SK-N-SH treated with all-trans-retinoic acid at 6 μM for 48 hours (cell line): ENCODE data around the gene DPEP2.

Experiments used
- ATAC-seq: fragments of 200-7000 bp; cut with Tn5 transposase; 3 replicates; pipeline ENCODE4 v1.9.1; 2020; ENCODE audit warnings: mild to moderate bottlenecking, moderate library complexity
- ARNTL ChIP-seq: fragments of 450-650 bp; formaldehyde crosslinking; IDR thresholded peaks from 2 replicates; pipeline ENCODE4 v1.5.0; 2020; ENCODE audit warnings: low read depth, mild to moderate bottlenecking, moderate library complexity, borderline replicate concordance
- BACH2 ChIP-seq: fragments of 250-450 bp; sonication (Bioruptor Pico); IDR thresholded peaks from 2 replicates; pipeline ENCODE4 v1.9.0; 2021; ENCODE audit warnings: mild to moderate bottlenecking, borderline replicate concordance
- CSDC2 ChIP-seq: fragments of 250-450 bp; sonication (Bioruptor Pico); IDR thresholded peaks from 2 replicates; pipeline ENCODE4 v1.5.0; 2020; ENCODE audit warnings: mild to moderate bottlenecking, moderate library complexity
- ESRRG ChIP-seq: fragments of 250-450 bp; sonication (Bioruptor Pico); IDR thresholded peaks from 2 replicates; pipeline ENCODE4 v1.6.1; 2021; ENCODE audit warnings: mild to moderate bottlenecking
- GLIS3 ChIP-seq: fragments of 250-450 bp; sonication (Bioruptor Pico); IDR thresholded peaks from 2 replicates; pipeline ENCODE4 v1.5.0; 2020; ENCODE audit warnings: mild to moderate bottlenecking, moderate library complexity
- ISL1 ChIP-seq: fragments of 250-450 bp; sonication (Bioruptor Pico); IDR thresholded peaks from 2 replicates; pipeline ENCODE4 v2.1.2; 2022; ENCODE audit warnings: mild to moderate bottlenecking, moderate library complexity
- OSR1 ChIP-seq: fragments of 250-450 bp; sonication (Bioruptor Pico); IDR thresholded peaks from 2 replicates; pipeline ENCODE4 v1.8.0; 2022; ENCODE audit warnings: moderate library complexity, mild to moderate bottlenecking, inconsistent platforms
- PPARA ChIP-seq: fragments of 250-450 bp; sonication (Bioruptor Pico); IDR thresholded peaks from 2 replicates; pipeline ENCODE4 v1.5.0; 2020; ENCODE audit warnings: mild to moderate bottlenecking, borderline replicate concordance
- RARB ChIP-seq: fragments of 250-450 bp; sonication (Bioruptor Pico); IDR thresholded peaks from 2 replicates; pipeline ENCODE4 v1.8.0; 2021; ENCODE audit warnings: mild to moderate bottlenecking, moderate library complexity
- SNAI2 ChIP-seq: fragments of 250-450 bp; sonication (Bioruptor Pico); IDR thresholded peaks from 2 replicates; pipeline ENCODE4 v1.5.0; 2020; ENCODE audit warnings: mild to moderate bottlenecking, moderate library complexity
- TCF4 ChIP-seq: fragments of 250-450 bp; sonication (Bioruptor Pico); IDR thresholded peaks from 2 replicates; pipeline ENCODE4 v1.8.0; 2021; ENCODE audit warnings: mild to moderate bottlenecking, moderate library complexity, borderline replicate concordance
- TOX ChIP-seq: fragments of 250-450 bp; sonication (Bioruptor Pico); IDR thresholded peaks from 2 replicates; pipeline ENCODE4 v1.8.0; 2021; ENCODE audit warnings: mild to moderate bottlenecking, moderate library complexity, borderline replicate concordance
- ZC3H10 ChIP-seq: fragments of 250-450 bp; sonication (Bioruptor Pico); IDR thresholded peaks from 2 replicates; pipeline ENCODE4 v1.5.1; 2021; ENCODE audit warnings: mild to moderate bottlenecking, moderate library complexity
- ZFP30 ChIP-seq: fragments of 450-650 bp; formaldehyde crosslinking; IDR thresholded peaks from 2 replicates; pipeline ENCODE4 v1.5.0; 2022; ENCODE audit warnings: mild to moderate bottlenecking, moderate library complexity
- ZNF565 ChIP-seq: fragments of 450-650 bp; formaldehyde crosslinking; conservative IDR thresholded peaks from 2 replicates; pipeline ENCODE4 v1.5.0; 2020; ENCODE audit warnings: low read depth, mild to moderate bottlenecking, moderate library complexity
- ZNF8 ChIP-seq: fragments of 450-650 bp; formaldehyde crosslinking; IDR thresholded peaks from 2 replicates; pipeline ENCODE4 v1.5.0; 2020; ENCODE audit warnings: mild to moderate bottlenecking, moderate library complexity
- TF ChIP-seq, protein P1 (sequence below): fragments of 250-450 bp; sonication (Bioruptor Pico); IDR thresholded peaks from 2 replicates; pipeline ENCODE4 v1.5.1; 2021; ENCODE audit warnings: mild to moderate bottlenecking, moderate library complexity
- TF ChIP-seq, protein P2 (sequence below): fragments of 250-450 bp; sonication (Bioruptor Pico); IDR thresholded peaks from 2 replicates; pipeline ENCODE4 v1.8.0; 2020; ENCODE audit warnings: mild to moderate bottlenecking, moderate library complexity, borderline replicate concordance
- TF ChIP-seq, protein P3 (sequence below): fragments of 250-450 bp; sonication (Bioruptor Pico); IDR thresholded peaks from 2 replicates; pipeline ENCODE4 v1.5.1; 2020; ENCODE audit warnings: low read depth, mild to moderate bottlenecking, moderate library complexity
- TF ChIP-seq, protein P4 (sequence below): fragments of 250-450 bp; sonication (Bioruptor Pico); IDR thresholded peaks from 2 replicates; pipeline ENCODE4 v1.5.0; 2020; ENCODE audit warnings: mild to moderate bottlenecking, moderate library complexity
- TF ChIP-seq, protein P5 (sequence below): fragments of 250-450 bp; sonication (Bioruptor Pico); IDR thresholded peaks from 2 replicates; pipeline ENCODE4 v1.8.0; 2021; ENCODE audit warnings: low read depth, mild to moderate bottlenecking, moderate library complexity, borderline replicate concordance

DPEP2 gene

DNA sequence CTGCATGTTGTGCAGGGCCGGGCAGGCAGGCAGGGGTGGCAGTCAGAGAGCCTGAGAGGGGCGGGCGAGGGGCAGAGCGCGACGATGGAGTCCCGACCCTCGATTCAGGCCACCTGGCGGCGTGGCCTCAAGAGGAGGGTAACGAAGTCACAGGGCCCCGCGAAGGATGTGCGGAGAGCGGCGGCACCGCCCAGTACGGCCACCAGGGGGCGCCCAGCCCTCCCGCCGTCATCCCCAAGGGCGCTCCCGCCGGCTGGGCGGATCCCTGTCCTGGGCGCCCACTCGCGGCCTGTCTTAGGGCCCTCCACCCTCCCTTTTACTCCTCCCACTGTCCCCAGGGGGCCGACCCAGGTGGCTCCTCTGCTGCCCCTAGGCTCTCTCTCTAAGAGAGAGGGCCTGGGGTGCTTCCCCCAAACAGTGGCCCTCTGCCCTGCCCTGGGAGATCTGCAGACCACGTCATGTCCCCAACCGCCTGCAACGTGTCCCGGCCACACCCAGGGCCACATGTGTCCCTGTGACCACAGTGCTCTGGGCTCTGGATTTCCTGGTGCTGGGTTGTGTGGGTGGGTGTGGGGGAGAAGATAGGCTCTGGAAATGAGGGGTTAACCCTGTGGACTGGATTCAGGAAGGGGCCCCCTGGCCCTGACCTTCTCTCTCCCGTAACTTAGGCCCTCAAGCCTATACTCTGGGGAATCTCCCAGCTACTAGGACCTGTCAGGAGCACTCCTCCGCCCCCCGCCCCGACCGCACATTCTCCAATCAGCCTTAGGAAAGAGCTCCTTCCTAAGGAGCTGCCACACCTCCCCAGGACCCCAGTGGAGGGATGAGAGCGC, 5.9 kb downstream of the DPEP2 start:
- ATAC-seq = peak; percentile 99

DNA sequence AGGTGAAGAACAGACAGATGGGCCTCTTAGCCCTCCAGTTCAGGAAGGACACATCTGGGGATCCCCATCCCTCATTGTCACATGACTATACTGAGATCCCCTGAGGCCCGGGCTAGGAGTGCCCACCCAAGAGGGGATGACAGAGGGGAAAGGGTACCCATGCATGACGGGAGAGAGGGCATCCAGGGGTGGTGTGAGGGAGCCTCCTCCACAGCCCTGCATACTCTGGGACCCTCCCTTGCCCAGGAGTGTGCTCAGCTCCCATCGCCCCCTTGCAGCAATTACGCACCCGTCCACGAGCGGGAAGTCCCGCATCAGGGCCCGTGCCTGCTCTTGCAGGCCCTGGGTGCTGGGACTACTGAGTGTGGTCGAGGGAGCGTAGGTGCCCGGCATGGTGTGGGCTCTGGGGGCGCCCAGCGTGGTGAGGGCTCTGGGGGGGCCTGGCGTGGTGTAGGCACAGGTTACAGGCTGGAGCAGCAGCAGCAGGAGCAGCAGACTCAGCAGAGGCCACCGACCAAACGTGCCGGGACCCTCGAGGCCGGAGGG, 6.5 kb downstream of the DPEP2 start:
- ATAC-seq = peak; percentile 5; the same call in 2 of the 3 replicates
- TF ChIP-seq, protein P1, sequence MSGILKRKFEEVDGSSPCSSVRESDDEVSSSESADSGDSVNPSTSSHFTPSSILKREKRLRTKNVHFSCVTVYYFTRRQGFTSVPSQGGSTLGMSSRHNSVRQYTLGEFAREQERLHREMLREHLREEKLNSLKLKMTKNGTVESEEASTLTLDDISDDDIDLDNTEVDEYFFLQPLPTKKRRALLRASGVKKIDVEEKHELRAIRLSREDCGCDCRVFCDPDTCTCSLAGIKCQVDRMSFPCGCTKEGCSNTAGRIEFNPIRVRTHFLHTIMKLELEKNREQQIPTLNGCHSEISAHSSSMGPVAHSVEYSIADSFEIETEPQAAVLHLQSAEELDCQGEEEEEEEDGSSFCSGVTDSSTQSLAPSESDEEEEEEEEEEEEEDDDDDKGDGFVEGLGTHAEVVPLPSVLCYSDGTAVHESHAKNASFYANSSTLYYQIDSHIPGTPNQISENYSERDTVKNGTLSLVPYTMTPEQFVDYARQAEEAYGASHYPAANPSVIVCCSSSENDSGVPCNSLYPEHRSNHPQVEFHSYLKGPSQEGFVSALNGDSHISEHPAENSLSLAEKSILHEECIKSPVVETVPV = no peak
- TF ChIP-seq SNAI2 (CRISPR knock-in tag) (no peak), GLIS3 (CRISPR knock-in tag) (no peak), ZFP30 (CRISPR knock-in tag) (no peak), CSDC2 (no peak), TOX (no peak), OSR1 (CRISPR knock-in tag) (no peak), ZC3H10 (CRISPR knock-in tag) (no peak), TCF4 (CRISPR knock-in tag) (no peak), ISL1 (CRISPR knock-in tag) (no peak), RARB (CRISPR knock-in tag) (no peak)
- TF ChIP-seq, protein P2, sequence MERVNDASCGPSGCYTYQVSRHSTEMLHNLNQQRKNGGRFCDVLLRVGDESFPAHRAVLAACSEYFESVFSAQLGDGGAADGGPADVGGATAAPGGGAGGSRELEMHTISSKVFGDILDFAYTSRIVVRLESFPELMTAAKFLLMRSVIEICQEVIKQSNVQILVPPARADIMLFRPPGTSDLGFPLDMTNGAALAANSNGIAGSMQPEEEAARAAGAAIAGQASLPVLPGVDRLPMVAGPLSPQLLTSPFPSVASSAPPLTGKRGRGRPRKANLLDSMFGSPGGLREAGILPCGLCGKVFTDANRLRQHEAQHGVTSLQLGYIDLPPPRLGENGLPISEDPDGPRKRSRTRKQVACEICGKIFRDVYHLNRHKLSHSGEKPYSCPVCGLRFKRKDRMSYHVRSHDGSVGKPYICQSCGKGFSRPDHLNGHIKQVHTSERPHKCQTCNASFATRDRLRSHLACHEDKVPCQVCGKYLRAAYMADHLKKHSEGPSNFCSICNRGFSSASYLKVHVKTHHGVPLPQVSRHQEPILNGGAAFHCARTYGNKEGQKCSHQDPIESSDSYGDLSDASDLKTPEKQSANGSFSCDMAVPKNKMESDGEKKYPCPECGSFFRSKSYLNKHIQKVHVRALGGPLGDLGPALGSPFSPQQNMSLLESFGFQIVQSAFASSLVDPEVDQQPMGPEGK (CRISPR knock-in tag) = no peak
- TF ChIP-seq, protein P3, sequence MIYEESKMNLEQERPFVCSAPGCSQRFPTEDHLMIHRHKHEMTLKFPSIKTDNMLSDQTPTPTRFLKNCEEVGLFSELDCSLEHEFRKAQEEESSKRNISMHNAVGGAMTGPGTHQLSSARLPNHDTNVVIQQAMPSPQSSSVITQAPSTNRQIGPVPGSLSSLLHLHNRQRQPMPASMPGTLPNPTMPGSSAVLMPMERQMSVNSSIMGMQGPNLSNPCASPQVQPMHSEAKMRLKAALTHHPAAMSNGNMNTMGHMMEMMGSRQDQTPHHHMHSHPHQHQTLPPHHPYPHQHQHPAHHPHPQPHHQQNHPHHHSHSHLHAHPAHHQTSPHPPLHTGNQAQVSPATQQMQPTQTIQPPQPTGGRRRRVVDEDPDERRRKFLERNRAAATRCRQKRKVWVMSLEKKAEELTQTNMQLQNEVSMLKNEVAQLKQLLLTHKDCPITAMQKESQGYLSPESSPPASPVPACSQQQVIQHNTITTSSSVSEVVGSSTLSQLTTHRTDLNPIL (CRISPR knock-in tag) = no peak

More for the DNA sequence above, 5.9 kb downstream of the DPEP2 start:
- TF ChIP-seq SNAI2 (CRISPR knock-in tag) = no peak
- TF ChIP-seq, protein P2 (CRISPR knock-in tag) = no peak
- no peak for TF ChIP-seq TOX
- TF ChIP-seq ZC3H10 (CRISPR knock-in tag) = no peak
- TF ChIP-seq ARNTL (CRISPR knock-in tag) = no peak
- TF ChIP-seq, protein P1 = no peak
- TF ChIP-seq BACH2 = no peak
- TF ChIP-seq ZNF565 = no peak
- TF ChIP-seq, protein P4, sequence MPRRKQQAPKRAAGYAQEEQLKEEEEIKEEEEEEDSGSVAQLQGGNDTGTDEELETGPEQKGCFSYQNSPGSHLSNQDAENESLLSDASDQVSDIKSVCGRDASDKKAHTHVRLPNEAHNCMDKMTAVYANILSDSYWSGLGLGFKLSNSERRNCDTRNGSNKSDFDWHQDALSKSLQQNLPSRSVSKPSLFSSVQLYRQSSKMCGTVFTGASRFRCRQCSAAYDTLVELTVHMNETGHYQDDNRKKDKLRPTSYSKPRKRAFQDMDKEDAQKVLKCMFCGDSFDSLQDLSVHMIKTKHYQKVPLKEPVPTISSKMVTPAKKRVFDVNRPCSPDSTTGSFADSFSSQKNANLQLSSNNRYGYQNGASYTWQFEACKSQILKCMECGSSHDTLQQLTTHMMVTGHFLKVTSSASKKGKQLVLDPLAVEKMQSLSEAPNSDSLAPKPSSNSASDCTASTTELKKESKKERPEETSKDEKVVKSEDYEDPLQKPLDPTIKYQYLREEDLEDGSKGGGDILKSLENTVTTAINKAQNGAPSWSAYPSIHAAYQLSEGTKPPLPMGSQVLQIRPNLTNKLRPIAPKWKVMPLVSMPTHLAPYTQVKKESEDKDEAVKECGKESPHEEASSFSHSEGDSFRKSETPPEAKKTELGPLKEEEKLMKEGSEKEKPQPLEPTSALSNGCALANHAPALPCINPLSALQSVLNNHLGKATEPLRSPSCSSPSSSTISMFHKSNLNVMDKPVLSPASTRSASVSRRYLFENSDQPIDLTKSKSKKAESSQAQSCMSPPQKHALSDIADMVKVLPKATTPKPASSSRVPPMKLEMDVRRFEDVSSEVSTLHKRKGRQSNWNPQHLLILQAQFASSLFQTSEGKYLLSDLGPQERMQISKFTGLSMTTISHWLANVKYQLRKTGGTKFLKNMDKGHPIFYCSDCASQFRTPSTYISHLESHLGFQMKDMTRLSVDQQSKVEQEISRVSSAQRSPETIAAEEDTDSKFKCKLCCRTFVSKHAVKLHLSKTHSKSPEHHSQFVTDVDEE (CRISPR knock-in tag) = no peak
- TF ChIP-seq ZNF8 (CRISPR knock-in tag) = no peak
- TF ChIP-seq, protein P5, sequence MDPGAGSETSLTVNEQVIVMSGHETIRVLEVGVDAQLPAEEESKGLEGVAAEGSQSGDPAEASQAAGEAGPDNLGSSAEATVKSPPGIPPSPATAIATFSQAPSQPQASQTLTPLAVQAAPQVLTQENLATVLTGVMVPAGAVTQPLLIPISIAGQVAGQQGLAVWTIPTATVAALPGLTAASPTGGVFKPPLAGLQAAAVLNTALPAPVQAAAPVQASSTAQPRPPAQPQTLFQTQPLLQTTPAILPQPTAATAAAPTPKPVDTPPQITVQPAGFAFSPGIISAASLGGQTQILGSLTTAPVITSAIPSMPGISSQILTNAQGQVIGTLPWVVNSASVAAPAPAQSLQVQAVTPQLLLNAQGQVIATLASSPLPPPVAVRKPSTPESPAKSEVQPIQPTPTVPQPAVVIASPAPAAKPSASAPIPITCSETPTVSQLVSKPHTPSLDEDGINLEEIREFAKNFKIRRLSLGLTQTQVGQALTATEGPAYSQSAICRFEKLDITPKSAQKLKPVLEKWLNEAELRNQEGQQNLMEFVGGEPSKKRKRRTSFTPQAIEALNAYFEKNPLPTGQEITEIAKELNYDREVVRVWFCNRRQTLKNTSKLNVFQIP (CRISPR knock-in tag) = no peak
- no peak for TF ChIP-seq PPARA (CRISPR knock-in tag)
- TF ChIP-seq CSDC2 = no peak
- TF ChIP-seq, protein P3 (CRISPR knock-in tag) = no peak
- TF ChIP-seq OSR1 (CRISPR knock-in tag) = no peak
- TF ChIP-seq ESRRG (CRISPR knock-in tag) = no peak
